HepG2 (cell line): Measurements from ENCODE around the gene DHX57. TPM values are rescaled to one million over a fixed set of nuclear protein-coding genes. Genes with fewer than 3 reads are reported as not detected.

Experiments
- AHR ChIP-seq: IDR thresholded peaks from 2 replicates; pipeline ENCODE4 v1.6.1; 2018; ENCODE audit warnings: missing genetic modification reagents, missing compliant biosample characterization
- IKZF1 ChIP-seq: fragments of 450-650 bp; IDR thresholded peaks from 2 replicates; pipeline ENCODE4 v1.7.1; 2016
- IRF2 ChIP-seq: IDR thresholded peaks from 2 replicates; pipeline ENCODE4 v1.6.1; 2018; ENCODE audit warnings: missing genetic modification reagents, missing compliant biosample characterization
- KDM6A ChIP-seq: IDR thresholded peaks from 2 replicates; pipeline ENCODE4 v1.6.1; 2016; ENCODE audit warnings: low read depth
- NBN ChIP-seq: fragments of 450-650 bp; conservative IDR thresholded peaks from 2 replicates; pipeline ENCODE4 v1.6.1; 2017
- NCOA1 ChIP-seq: sonication (generic); formaldehyde crosslinking; IDR thresholded peaks from 2 replicates; pipeline ENCODE4 v1.9.0; 2021; ENCODE audit warnings: missing genetic modification reagents
- NCOA2 ChIP-seq: sonication (generic); formaldehyde crosslinking; IDR thresholded peaks from 2 replicates; pipeline ENCODE4 v1.8.0; 2022; ENCODE audit warnings: inconsistent platforms
- NRL ChIP-seq: sonication (generic); formaldehyde crosslinking; IDR thresholded peaks from 2 replicates; pipeline ENCODE4 v1.5.0; 2020; ENCODE audit warnings: missing genetic modification reagents, mild to moderate bottlenecking, moderate library complexity, borderline replicate concordance
- SOX13 ChIP-seq, 3 experiments: fragments of 450-650 bp in 1 of 3; sonication (generic) in 1 of 3; formaldehyde crosslinking in 1 of 3; IDR thresholded peaks in 2 of 3; conservative IDR thresholded peaks in 1 of 3; 2 replicates each; pipeline versions ENCODE4 v1.5.0 to v1.6.1; 2016 to 2020; ENCODE audit warnings: antibody characterized with exemption in 1 of 3, mild to moderate bottlenecking in 1 of 3, missing compliant biosample characterization in 1 of 3, missing genetic modification reagents in 1 of 3, moderate library complexity in 1 of 3
- ZBTB3 ChIP-seq: sonication (generic); formaldehyde crosslinking; IDR thresholded peaks from 2 replicates; pipeline ENCODE4 v1.4.0; 2020; ENCODE audit warnings: low read depth, mild to moderate bottlenecking, moderate library complexity, missing genetic modification reagents, borderline replicate concordance
- ZBTB7B ChIP-seq: sonication (generic); formaldehyde crosslinking; IDR thresholded peaks from 2 replicates; pipeline ENCODE4 v1.4.0; 2020; ENCODE audit warnings: missing genetic modification reagents
- polyA plus RNA-seq, 8 experiments: library from polyadenylated mRNA; depleted of rRNA in 3 of 8; stranded (reverse) in 7 of 8; unstranded in 1 of 8; fragments of >200 nt; fragmentation: Illumina TruSeq in 4 of 8; extraction: Trizol in 4 of 8; gene quantifications; 2 replicates each; pipeline versions ENCODE4 v1.2.1 to v1.2.3, GENCODE V29; 2011 to 2016; ENCODE audit warnings: low read depth in 4 of 8, missing spikeins in 1 of 8, mixed read lengths in 1 of 8; ENCODE audit not compliant: insufficient read depth in 1 of 8
- total RNA-seq, 5 experiments: library from RNA; depleted of rRNA; stranded (reverse); fragments of >200 nt; fragmentation: Illumina TruSeq; extraction: Trizol; gene quantifications; 2 replicates each; pipeline ENCODE4 v1.2.3, GENCODE V29; 2016; ENCODE audit warnings: low read depth in 1 of 5
- TF ChIP-seq, protein P1 (sequence below): sonication (generic); formaldehyde crosslinking; IDR thresholded peaks from 2 replicates; pipeline ENCODE4 v1.4.0; 2020; ENCODE audit warnings: mild to moderate bottlenecking, low read depth, missing genetic modification reagents
- TF ChIP-seq, protein P2 (sequence below): sonication (generic); formaldehyde crosslinking; IDR thresholded peaks from 2 replicates; pipeline ENCODE4 v1.8.1; 2023; ENCODE audit warnings: mild to moderate bottlenecking, inconsistent platforms, moderate library complexity, missing genetic modification reagents, borderline replicate concordance
- TF ChIP-seq, protein P3 (sequence below): sonication (generic); formaldehyde crosslinking; IDR thresholded peaks from 2 replicates; pipeline ENCODE4 v1.4.0; 2020; ENCODE audit warnings: missing genetic modification reagents; ENCODE audit errors: not compliant biosample characterization
- TF ChIP-seq, protein P4 (sequence below): sonication (generic); formaldehyde crosslinking; IDR thresholded peaks from 2 replicates; pipeline ENCODE4 v1.8.0; 2022; ENCODE audit warnings: mild to moderate bottlenecking, missing genetic modification reagents, moderate library complexity
- TF ChIP-seq, protein P5 (sequence below): sonication (generic); formaldehyde crosslinking; IDR thresholded peaks from 2 replicates; pipeline ENCODE4 v1.4.0; 2020; ENCODE audit warnings: mild to moderate bottlenecking, missing genetic modification reagents, borderline replicate concordance
- TF ChIP-seq, protein P6 (sequence below): sonication (generic); formaldehyde crosslinking; IDR thresholded peaks from 2 replicates; pipeline ENCODE4 v1.8.1; 2023; ENCODE audit warnings: mild to moderate bottlenecking, moderate library complexity, missing genetic modification reagents
- TF ChIP-seq, protein P7 (sequence below): IDR thresholded peaks from 2 replicates; pipeline ENCODE4 v1.6.1; 2016; ENCODE audit warnings: missing genetic modification reagents, missing compliant biosample characterization

The DHX57 gene
- total and polyA plus RNA-seq, 2 of the 13 experiments (the other 11 are each of a cell fraction or from before 2014, with no cell fraction given) = 9.2 to 24.2 TPM

DNA sequence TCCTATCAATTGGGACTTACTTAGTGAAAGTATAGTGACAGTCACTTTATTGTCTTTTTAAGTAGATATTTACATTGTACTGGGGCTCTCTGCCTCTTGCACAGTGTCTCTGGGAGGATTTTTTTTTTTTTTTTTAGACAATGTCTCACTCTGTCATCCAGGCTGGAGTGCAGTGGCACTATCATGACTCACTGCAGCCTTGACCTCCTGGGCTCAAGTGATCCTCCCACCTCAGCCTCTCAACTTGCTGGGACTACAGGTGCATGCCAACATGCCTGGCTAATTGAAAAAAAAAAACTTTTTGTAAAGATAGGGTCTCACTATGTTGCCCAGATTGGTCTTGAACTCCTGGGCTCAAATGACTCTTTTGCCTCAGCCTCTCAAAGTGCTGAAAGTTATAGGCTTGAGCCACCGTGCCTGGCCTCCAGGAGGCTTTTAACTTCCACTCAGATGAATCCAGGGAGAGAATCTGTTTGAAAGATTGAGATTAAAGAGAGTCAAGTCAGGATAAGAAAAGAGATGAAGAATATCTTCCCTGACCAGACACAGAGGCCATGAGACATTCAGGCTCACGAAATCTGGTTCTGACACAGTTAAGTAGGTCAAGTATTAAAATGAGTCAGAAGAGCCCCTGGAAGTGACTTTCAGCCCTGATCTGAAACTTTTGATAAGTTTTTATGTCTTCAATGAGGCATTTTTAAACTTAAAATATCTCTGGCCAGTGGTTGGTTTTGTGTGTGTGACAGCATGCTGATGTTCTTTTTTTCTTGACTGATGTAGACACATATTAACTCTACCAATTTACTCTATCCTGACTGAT, 32.2 kb upstream of the DHX57 start (continued):
- TF ChIP-seq, protein P1, sequence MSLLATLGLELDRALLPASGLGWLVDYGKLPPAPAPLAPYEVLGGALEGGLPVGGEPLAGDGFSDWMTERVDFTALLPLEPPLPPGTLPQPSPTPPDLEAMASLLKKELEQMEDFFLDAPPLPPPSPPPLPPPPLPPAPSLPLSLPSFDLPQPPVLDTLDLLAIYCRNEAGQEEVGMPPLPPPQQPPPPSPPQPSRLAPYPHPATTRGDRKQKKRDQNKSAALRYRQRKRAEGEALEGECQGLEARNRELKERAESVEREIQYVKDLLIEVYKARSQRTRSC (CRISPR knock-in tag) = no peak
- TF ChIP-seq, protein P2, sequence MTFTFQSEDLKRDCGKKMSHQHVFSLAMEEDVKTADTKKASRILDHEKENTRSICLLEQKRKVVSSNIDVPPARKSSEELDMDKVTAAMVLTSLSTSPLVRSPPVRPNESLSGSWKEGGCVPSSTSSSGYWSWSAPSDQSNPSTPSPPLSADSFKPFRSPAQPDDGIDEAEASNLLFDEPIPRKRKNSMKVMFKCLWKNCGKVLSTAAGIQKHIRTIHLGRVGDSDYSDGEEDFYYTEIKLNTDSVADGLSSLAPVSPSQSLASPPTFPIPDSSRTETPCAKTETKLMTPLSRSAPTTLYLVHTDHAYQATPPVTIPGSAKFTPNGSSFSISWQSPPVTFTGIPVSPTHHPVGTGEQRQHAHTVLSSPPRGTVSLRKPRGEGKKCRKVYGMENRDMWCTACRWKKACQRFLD (CRISPR knock-in tag) = no peak
- TF ChIP-seq AHR (CRISPR knock-in tag) (no peak), ZBTB7B (CRISPR knock-in tag) (0 out of 2 replicates have a peak, but pooled peaks have one; percentile 21), KDM6A (no peak), NRL (no peak), IKZF1 (no peak), NCOA2 (CRISPR knock-in tag) (peak; percentile 74), ZBTB3 (CRISPR knock-in tag) (peak; percentile 90; the same call in 1 of the 2 replicates), IRF2 (CRISPR knock-in tag) (0 out of 2 replicates have a peak, but pooled peaks have one; percentile 21), NCOA1 (CRISPR knock-in tag) (no peak), SOX13 (IDR thresholded peaks at IDR 0.05) (peak; percentile 79), SOX13 (CRISPR knock-in tag; conservative IDR thresholded peaks at IDR 0.05 in 1 of 2, IDR thresholded peaks at IDR 0.05 in 1 of 2) (peak in 1 of 2 experiments; percentile 96; a peak in 2 of 4 replicates), NBN (no peak)
- TF ChIP-seq, protein P3, sequence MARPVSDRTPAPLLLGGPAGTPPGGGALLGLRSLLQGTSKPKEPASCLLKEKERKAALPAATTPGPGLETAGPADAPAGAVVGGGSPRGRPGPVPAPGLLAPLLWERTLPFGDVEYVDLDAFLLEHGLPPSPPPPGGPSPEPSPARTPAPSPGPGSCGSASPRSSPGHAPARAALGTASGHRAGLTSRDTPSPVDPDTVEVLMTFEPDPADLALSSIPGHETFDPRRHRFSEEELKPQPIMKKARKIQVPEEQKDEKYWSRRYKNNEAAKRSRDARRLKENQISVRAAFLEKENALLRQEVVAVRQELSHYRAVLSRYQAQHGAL (CRISPR knock-in tag) = no peak
- TF ChIP-seq, protein P4, sequence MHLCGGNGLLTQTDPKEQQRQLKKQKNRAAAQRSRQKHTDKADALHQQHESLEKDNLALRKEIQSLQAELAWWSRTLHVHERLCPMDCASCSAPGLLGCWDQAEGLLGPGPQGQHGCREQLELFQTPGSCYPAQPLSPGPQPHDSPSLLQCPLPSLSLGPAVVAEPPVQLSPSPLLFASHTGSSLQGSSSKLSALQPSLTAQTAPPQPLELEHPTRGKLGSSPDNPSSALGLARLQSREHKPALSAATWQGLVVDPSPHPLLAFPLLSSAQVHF (CRISPR knock-in tag) = no peak
- TF ChIP-seq, protein P5, sequence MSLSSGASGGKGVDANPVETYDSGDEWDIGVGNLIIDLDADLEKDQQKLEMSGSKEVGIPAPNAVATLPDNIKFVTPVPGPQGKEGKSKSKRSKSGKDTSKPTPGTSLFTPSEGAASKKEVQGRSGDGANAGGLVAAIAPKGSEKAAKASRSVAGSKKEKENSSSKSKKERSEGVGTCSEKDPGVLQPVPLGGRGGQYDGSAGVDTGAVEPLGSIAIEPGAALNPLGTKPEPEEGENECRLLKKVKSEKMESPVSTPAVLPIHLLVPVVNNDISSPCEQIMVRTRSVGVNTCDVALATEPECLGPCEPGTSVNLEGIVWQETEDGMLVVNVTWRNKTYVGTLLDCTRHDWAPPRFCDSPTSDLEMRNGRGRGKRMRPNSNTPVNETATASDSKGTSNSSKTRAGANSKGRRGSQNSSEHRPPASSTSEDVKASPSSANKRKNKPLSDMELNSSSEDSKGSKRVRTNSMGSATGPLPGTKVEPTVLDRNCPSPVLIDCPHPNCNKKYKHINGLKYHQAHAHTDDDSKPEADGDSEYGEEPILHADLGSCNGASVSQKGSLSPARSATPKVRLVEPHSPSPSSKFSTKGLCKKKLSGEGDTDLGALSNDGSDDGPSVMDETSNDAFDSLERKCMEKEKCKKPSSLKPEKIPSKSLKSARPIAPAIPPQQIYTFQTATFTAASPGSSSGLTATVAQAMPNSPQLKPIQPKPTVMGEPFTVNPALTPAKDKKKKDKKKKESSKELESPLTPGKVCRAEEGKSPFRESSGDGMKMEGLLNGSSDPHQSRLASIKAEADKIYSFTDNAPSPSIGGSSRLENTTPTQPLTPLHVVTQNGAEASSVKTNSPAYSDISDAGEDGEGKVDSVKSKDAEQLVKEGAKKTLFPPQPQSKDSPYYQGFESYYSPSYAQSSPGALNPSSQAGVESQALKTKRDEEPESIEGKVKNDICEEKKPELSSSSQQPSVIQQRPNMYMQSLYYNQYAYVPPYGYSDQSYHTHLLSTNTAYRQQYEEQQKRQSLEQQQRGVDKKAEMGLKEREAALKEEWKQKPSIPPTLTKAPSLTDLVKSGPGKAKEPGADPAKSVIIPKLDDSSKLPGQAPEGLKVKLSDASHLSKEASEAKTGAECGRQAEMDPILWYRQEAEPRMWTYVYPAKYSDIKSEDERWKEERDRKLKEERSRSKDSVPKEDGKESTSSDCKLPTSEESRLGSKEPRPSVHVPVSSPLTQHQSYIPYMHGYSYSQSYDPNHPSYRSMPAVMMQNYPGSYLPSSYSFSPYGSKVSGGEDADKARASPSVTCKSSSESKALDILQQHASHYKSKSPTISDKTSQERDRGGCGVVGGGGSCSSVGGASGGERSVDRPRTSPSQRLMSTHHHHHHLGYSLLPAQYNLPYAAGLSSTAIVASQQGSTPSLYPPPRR (CRISPR knock-in tag) = peak; percentile 53; the same call in 1 of the 2 replicates
- TF ChIP-seq, protein P6, sequence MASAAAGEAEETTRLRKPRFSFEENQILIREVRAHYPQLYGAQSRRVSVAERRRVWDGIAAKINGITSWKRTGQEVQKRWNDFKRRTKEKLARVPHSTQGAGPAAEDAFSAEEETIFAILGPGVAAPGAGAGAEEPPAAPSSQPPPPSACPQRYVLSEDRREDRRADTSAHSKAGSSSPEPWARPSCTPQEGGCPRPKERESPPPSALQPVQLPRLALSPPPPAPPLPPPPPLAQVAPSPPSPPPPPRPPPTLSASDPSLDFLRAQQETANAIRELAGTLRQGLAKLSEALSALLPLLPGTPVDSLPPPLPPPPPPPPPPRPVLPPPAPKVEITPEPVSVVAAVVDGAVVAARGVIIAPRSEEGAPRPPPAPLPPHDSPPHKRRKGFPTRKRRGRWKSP (CRISPR knock-in tag) = peak; percentile 58; the same call in 1 of the 2 replicates
- TF ChIP-seq, protein P7, sequence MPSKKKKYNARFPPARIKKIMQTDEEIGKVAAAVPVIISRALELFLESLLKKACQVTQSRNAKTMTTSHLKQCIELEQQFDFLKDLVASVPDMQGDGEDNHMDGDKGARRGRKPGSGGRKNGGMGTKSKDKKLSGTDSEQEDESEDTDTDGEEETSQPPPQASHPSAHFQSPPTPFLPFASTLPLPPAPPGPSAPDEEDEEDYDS (CRISPR knock-in tag) = no peak
